ENCODE measurements around the gene PCID2.
"Not testable (repeated sequence)": the region's sequence is repeated elsewhere in the genome, so short reads cannot be mapped to it uniquely, and the experiment has no call there.

The PCID2 gene

GRCh38 chr13:113208421-113209335 is at the start of gene PCID2:
Gene PCID2 (minus strand): TSS chr13:113208669. CDS start chr13:113208634, 35 bp downstream.
- DNase-seq: peak; percentile 92

- DNase-seq: not testable (repeated sequence)
These were observed 49.4 kb upstream of the PCID2 start for GRCh38 chr13:113257908-113258307.

DNA sequence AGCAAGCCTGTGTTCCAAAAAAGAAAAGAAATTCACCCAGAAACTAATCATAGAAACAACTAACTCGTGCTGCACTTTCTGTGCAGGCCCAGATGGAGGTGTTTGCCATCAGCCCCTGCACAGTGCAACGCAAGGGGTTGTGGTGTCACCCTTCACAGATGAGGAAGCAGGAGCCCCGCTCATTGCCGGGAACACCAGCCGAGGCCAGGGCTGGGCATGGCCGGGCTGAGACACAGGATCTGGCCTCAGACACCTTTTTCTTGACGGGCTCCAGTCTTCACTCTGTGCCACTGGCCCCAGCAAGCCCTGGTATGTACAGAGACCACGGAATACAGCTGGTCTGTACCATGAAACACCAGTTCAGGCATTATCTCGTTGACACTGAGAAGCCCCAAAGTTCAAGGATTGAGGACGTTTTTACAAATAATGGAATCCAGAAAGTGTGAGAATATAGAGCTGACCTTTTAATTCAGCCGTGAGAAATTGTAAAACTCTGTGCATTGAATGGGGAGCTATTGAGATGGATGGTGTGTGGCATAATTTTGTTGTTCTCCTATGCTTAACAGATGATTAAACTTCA is 44.1 kb upstream of the PCID2 start:
- no peak for DNase-seq

DNA sequence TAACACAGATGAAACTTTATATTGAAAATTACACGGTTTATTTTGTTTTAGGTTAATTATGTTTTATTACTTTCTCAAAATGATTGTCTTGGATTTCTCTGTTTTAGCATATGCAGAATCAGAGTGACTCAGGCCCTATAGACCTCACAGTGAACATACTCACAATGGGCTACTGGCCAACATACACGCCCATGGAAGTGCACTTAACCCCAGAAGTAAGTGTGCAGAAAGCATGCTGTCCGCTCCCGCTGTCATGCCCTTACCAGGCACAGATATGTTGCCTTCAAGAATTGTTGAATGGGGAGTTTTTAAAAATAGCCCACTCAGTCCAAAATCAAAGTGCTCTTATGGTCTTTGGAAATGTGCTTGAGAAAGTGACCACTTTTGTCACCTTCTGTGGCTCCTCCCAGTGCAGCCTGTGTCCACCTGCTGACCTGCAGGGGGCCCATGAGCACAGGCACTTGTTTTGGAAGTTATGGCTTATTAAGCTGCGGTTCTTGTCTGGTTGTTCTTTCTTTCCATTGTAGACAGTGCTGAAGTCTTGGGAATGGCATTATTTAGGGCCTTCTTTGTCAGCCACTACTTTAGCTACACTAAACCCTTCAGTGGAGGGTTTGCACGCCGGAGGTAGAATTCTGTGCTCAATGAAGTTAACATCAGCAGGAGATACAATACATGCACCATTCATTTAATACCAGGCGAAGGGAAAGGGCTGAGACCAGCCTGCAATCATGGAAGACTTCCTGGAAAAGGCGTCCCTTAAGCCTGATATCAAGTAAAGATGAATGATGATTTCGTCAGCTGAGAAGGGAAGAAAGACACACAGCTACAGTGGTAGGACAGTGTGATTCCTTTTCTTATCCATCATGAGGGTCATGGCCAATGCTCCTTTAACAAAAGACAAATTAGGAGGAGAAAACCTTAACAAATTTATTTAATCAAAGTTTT is 37.7 kb upstream of the PCID2 start:
- DNase-seq: no peak

GRCh38 chr13:113243847-113244246 is 35.4 kb upstream of the PCID2 start:
- no peak for DNase-seq

GRCh38 chr13:113241623-113242022 is 33.2 kb upstream of the PCID2 start:
- DNase-seq: not testable (repeated sequence)

DNA sequence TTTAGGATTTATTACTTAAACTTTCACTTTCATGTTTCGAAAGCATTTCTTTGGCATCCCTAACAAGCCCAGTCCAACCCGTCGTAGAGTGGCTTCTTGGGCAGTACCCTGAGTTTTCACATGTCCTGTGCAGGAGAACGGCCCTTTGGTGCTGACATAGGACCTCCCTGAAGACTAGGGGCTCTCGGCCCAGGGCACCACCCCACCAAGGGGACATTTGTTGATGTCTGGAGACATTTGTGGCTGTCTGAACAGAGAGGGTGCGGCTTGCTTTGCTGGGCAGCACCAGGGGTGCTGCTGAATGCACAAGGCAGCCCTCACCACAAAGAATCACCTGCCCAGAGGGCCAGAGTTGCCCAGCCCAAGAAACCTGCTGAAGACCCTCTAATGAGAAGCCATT is 31.5 kb upstream of the PCID2 start:
- DNase-seq: no peak

DNA sequence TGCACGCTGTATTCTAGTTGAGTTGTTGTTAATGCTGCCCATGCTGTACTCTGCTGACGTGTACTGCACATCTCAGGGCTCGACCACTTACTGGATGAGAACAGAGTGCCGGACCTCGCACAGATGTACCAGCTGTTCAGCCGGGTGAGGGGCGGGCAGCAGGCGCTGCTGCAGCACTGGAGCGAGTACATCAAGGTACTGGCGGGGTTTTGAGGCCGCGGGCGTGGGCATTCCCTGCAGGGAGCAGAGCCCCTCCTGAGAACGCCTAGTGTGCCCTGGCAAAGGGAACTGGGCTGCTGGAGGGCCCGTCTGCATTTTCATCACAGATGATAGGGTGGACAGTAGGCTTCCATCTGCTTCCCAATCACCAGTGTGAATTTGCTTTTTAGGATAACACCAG is 30.9 kb upstream of the PCID2 start:
- no peak for DNase-seq

DNA sequence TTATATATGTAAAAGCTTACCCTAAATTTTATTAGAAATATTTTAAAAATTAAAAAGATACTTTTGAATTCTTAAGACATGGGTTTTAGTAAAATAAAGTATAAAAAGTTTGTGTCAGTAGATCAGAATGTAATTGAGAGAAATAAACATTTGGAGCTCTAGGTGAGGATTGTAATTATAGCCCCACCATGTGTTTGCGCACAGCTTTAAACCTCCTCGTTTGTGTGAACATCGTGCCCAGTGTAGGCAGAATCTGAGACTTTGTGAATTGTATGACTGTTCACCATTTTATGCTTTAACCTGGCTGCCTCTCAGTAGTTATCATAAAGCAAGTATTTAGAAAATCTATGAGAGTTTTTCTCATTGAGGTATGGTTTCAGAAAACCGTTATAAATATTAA is 30.1 kb upstream of the PCID2 start:
- no peak for DNase-seq

GRCh38 chr13:113233101-113233500 is 24.6 kb upstream of the PCID2 start:
- DNase-seq: no peak

DNA sequence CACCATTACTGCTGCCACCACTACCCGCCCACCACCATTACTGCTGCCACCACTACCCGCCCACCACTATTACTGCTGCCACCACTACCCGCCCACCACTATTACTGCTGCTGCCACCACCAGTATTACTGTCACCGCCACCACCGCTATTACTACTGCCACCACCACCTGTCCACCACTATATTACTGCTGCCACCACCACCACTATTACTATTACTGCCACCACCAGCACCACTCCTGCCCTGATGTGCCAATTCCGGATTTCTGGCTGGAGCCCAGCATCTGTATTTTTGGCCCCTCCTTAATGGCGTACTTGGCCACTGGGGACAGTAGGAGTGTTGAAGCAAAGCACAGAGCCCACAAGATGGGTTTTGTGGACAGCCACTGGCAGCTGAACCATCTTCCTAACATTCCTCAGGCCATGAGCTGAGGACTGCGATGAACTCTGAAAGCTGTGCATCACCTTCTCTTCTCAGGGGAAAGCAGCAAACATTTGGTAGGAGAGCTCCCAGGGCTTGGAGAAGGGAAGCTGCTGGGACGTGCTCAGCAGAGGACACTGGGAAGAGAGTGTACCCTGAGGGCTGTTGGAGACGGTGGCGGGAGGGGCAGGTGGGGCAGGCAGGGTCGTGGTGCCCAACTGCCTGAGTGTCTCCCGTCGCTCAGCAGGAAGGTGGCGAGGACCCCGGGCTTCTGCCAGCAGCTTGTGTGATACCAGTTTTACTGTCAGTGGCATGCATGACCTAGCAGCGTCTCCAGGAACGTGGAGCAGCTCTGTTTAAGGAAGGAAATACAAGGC is 23.9 kb upstream of the PCID2 start:
- no peak for DNase-seq

DNA sequence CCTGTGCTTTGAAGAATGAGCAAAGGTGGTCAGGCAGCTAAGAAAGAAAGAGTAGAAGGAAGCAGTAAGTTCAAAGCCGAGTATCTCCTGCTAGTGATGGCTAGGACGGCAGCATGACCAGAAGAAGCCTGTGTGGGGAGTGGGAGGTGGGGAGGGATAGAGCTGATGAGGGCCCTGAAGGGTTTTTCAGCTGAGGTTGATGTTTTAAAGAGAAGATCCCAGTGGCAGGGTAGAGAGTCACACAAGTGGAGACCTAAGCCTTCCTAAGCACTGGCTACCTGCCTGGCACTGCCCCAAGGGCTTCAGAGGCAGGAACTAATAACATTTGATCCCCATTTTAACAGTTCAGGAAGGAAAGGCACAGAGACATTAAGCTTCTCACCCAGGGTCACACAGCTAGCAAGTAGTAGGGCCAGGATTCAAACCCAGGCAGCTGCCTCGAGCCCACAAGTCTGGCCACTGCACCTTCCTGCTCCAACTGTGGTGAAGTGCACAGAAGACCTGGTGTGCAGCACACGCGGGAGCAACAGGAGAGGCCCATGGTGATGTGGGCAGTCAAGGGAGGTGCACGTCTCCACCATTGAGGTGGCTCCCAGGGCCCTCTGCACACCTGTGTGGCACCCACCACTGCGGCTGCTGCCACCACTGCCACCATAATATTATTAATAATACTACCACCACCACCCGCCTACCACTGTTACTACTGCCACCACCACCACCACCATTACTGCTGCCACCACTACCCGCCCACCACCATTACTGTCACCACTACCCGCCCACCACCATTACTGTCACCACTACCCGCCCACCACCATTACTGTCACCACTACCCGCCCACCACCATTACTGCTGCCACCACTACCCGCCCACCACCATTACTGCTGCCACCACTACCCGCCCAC is 23.1 kb upstream of the PCID2 start:
- DNase-seq: no peak

DNA sequence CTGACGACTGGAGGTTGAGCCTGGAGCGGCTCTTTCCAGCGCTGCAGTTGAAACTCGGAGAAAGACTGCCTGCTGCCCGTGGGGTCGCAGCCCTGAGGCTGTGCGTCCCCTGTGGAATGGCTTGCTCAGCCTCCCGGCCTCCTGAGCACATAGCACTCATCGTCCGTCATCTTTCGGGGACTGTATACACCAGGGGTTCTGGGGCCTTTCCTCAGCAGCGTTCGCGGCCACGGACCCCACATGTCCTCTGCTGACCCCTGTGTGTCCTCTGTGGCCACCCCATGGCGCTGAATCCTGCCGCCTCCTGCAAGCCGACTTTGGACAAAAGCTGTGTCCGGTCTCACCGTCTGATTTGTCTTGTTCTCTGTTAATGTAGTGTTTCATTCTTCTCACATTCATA is 21.3 kb upstream of the PCID2 start:
- no peak for DNase-seq

DNA sequence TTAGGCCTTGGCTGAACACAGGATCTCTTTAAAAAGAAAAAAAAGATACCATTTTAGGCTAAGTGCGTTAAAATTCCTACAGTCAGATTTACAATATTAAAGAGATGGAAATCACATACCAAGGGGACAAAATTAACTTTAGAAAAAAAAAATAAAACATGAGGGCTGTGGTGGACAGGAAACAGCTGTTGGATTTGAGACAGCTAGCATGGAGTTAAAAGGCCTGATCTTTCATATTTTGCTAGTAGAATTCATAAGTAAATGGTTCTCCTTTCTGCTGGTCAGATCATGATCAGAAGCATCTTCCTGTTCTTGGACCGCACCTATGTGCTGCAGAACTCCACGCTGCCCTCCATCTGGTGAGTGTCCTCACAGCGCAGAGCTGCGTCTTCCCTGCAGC is 20.7 kb upstream of the PCID2 start:
- no peak for DNase-seq

- no peak for DNase-seq
These were observed 18.5 kb upstream of the PCID2 start for GRCh38 chr13:113226873-113227450.

- no peak for DNase-seq
These were observed 17.0 kb upstream of the PCID2 start for GRCh38 chr13:113225515-113225914.

DNA sequence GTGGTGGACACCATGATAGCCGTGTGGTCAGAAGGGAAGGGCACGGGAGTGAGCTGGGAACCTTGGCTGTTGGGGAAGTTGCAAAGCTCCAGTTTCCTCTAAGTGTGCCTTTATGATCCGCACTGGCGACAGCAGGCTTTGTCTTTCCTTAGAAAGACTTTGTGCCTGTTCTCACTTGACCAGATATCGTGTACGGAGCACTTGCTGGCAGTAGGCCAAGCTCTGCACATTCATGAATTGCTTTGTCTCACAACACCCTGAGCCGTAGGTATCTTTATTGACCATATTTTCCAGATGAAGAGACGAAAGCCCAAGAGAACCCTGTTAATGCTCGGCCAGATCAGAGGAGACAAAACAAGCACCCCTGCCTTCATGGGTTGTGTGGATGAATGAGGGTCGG is 16.0 kb upstream of the PCID2 start:
- DNase-seq: no peak

DNA sequence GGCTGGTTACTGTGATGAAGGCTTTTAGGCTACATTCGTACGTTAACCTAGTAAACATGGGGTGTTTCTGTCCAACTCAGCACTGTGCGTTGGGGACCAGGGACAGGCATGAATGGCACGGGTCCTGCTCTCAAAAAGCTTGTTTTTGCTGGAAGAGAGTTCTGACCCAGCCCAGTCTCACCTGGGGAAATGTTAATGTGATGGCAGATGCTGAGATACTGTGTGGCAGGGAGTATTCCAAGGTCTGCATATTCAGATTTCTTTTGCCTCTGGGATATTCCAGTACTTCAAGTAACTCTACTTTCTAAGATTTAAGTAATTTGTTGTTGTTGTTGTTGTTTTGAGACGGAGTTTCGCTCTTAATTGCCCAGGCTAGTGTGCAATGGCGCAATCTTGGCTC is 14.6 kb upstream of the PCID2 start:
- DNase-seq: no peak

- no peak for DNase-seq
These were observed 12.4 kb upstream of the PCID2 start for GRCh38 chr13:113220877-113221276.

DNA sequence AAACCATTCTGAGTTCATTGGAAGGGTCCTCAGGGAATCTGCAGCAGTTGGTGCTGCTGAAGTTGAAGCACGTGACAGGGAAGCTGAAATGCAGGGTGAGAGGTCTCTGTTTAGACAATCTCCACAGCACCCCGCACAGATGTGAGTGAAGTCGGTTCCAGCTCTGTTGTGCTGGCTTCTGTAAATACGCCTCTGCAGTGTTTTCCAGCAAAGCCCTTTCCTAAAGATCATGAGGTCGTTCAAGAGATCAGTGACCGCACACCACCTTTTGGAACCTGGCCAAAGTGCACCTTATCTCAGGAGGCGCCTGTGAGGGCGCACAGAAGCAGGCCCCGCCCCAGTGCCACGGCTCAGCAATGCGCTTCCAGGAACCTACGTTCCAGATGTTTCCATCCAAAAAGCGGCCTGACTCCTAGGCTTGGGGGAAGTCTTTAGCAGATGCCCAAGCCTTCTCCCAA is 11.7 kb upstream of the PCID2 start:
- DNase-seq: no peak
